ENCODE results near the gene DDX1.

DDX1 gene

DNA sequence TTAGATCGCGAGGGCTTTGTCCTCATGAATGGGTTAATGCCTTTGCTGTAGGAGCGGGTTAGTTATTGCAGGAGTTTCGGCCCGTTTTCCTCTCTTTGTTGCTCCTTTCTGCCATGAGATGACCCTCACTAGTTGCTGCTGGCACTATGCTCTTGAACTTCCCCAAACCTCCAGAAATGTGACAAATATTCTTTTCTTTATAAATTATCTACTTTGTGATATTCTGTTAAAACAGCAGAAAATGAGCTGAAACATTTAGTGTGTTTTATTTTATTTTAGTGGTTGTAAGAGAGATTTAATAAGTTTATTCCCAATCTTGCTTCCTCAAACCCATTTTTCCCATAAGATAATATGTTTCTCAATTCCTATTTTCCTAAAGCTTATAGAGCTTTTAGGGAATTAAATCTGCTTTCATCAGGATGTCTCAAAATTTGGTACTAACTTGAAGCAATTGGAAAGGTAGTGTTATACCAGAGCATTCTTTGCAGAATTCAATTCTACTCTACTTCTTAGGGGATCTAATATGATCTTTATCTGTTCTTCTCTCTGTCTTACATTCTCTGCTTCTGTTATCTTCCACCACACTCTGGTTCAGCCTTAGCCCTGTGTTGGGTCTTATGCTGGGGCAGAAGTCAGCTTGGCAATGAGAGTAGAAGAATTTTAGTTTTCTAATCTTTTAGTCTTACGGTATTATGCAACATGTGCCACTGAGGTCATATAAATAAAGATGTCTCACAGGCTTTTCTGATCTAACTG lies 23.1 kb downstream of the DDX1 start:
- WGBS (ENCODE audit: insufficient coverage), result 97% methylated on average over 5 of the region's 6 CpGs
- Histone ChIP-seq H3K9me3 (ENCODE audit: control extremely low read depth in 1 of 5, control insufficient read depth in 4 of 5, insufficient read depth in 2 of 5, low read depth in 1 of 5, low read length in 4 of 5) (no peaks in the 10 kb centered on the region), H3K27ac (ENCODE audit: insufficient read depth in 1 of 2, low read depth in 1 of 2, low read length in 2 of 2, poor library complexity in 1 of 2, severe bottlenecking in 2 of 2) (peak overlapping the region in 1 of 2 experiments; percentile 40), H3K36me3 (ENCODE audit: control insufficient read depth in 4 of 4, insufficient read depth in 4 of 4, low read length in 3 of 4) (peaks cover 15 to 54% (median 36%) of the 10 kb centered on the region in 4 experiments), H3K27me3 (replicated peaks in 2 of 5; ENCODE audit: control insufficient read depth in 4 of 5, insufficient read depth in 5 of 5, low read length in 4 of 5) (no peaks in the 10 kb centered on the region), H3K4me1 (ENCODE audit: control extremely low read depth in 1 of 4, control insufficient read depth in 4 of 4, insufficient read depth in 4 of 4, low read length in 3 of 4) (no peaks in the 10 kb centered on the region), H3K4me3 (ENCODE audit: control insufficient read depth in 1 of 7, extremely low read depth in 1 of 7, insufficient read depth in 4 of 7, low read depth in 2 of 7, low read length in 6 of 7) (no peak overlapping the region)
- CTCF ChIA-PET, result no interaction called here
- POLR2A ChIA-PET, result no interaction called here
- peak in 2 of 3 donors; percentile 9 to 26 for DNase-seq

DNA sequence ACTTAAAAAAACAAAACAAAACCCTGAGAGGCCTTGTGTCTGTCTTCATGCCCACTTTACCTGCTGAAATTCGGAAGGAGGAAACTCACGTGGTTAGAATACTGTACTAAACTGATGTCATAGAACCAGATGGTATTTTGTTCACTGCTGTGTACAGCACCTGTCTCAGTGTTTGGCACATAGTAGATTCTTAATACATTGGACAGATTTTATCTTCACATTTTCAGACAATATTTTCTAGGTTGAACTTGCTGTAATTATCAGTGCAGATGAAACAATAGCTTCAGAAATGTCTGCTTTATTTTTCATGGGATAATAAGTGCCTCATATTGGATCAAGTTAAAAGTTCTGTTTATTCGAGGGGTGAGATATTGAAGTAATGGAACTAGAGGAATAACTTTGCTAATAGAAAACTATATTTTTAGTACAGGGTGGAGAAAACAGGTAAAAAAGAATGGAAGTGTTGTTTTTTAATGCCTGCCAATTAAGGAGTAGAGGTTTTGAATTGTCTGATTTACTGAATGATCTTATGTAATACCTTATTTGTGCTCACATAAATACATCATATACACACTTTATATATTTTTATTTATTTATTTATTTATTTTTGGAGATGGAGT lies 23.7 kb downstream of the DDX1 start:
- no peak overlapping the region for H3K4me3 ChIP-seq (ENCODE audit: control insufficient read depth in 1 of 7, extremely low read depth in 1 of 7, insufficient read depth in 4 of 7, low read depth in 2 of 7, low read length in 6 of 7)
- DNase-seq, result no peak
- H3K27ac ChIP-seq (ENCODE audit: insufficient read depth in 1 of 2, low read depth in 1 of 2, low read length in 2 of 2, poor library complexity in 1 of 2, severe bottlenecking in 2 of 2), result no peak overlapping the region
- no peaks in the 10 kb centered on the region for H3K4me1 ChIP-seq (ENCODE audit: control extremely low read depth in 1 of 4, control insufficient read depth in 4 of 4, insufficient read depth in 4 of 4, low read length in 3 of 4)
- H3K27me3 ChIP-seq (replicated peaks in 2 of 5; ENCODE audit: control insufficient read depth in 4 of 5, insufficient read depth in 5 of 5, low read length in 4 of 5), result no peaks in the 10 kb centered on the region
- CTCF ChIA-PET, result no interaction called here
- no peaks in the 10 kb centered on the region for H3K9me3 ChIP-seq (ENCODE audit: control extremely low read depth in 1 of 5, control insufficient read depth in 4 of 5, insufficient read depth in 2 of 5, low read depth in 1 of 5, low read length in 4 of 5)
- 100% methylated on average over 1 of the region's 3 CpGs for whole genome bisulfite sequencing (ENCODE audit: insufficient coverage)
- POLR2A ChIA-PET, result no interaction called here
- peaks cover 20 to 54% (median 33%) of the 10 kb centered on the region in 4 experiments for H3K36me3 ChIP-seq (ENCODE audit: control insufficient read depth in 4 of 4, insufficient read depth in 4 of 4, low read length in 3 of 4)

GRCh38 chr2:15616429-15616828 lies 24.8 kb downstream of the DDX1 start:
- POLR2A ChIA-PET, result no interaction called here
- no peak for DNase-seq
- WGBS (ENCODE audit: insufficient coverage), result no CpG with 5 or more reads among the region's 4 CpGs

GRCh38 chr2:15616850-15617777 lies 25.4 kb downstream of the DDX1 start:
- ChIA-PET POLR2A (interaction anchor here (0.7 kb wide), 1 partner anchor 16 kb away, joined by 3 read pairs; no protein-coding TSS in a partner anchor), CTCF (no interaction called here)
- H3K27ac ChIP-seq (ENCODE audit: insufficient read depth in 1 of 2, low read depth in 1 of 2, low read length in 2 of 2, poor library complexity in 1 of 2, severe bottlenecking in 2 of 2), result no peak overlapping the region
- no peak overlapping the region for H3K4me3 ChIP-seq (ENCODE audit: control insufficient read depth in 1 of 7, extremely low read depth in 1 of 7, insufficient read depth in 4 of 7, low read depth in 2 of 7, low read length in 6 of 7)
- no peaks in the 10 kb centered on the region for H3K9me3 ChIP-seq (ENCODE audit: control extremely low read depth in 1 of 5, control insufficient read depth in 4 of 5, insufficient read depth in 2 of 5, low read depth in 1 of 5, low read length in 4 of 5)
- H3K4me1 ChIP-seq (ENCODE audit: control extremely low read depth in 1 of 4, control insufficient read depth in 4 of 4, insufficient read depth in 4 of 4, low read length in 3 of 4), result no peaks in the 10 kb centered on the region
- H3K36me3 ChIP-seq (ENCODE audit: control insufficient read depth in 4 of 4, insufficient read depth in 4 of 4, low read length in 3 of 4), result peaks cover 19 to 60% (median 41%) of the 10 kb centered on the region in 4 experiments
- 86% methylated on average over 1 of the region's 3 CpGs for WGBS (ENCODE audit: insufficient coverage)
- H3K27me3 ChIP-seq (replicated peaks in 2 of 5; ENCODE audit: control insufficient read depth in 4 of 5, insufficient read depth in 5 of 5, low read length in 4 of 5), result no peaks in the 10 kb centered on the region
- DNase-seq, result no peak

More at GRCh38 chr2:15616429-15616828, 24.8 kb downstream of the DDX1 start:
- no peaks in the 10 kb centered on the region for H3K4me1 ChIP-seq (ENCODE audit: control extremely low read depth in 1 of 4, control insufficient read depth in 4 of 4, insufficient read depth in 4 of 4, low read length in 3 of 4)
- H3K9me3 ChIP-seq (ENCODE audit: control extremely low read depth in 1 of 5, control insufficient read depth in 4 of 5, insufficient read depth in 2 of 5, low read depth in 1 of 5, low read length in 4 of 5), result no peaks in the 10 kb centered on the region
- CTCF ChIA-PET, result no interaction called here
- H3K36me3 ChIP-seq (ENCODE audit: control insufficient read depth in 4 of 4, insufficient read depth in 4 of 4, low read length in 3 of 4), result peaks cover 19 to 54% (median 36%) of the 10 kb centered on the region in 4 experiments
- H3K27ac ChIP-seq (ENCODE audit: insufficient read depth in 1 of 2, low read depth in 1 of 2, low read length in 2 of 2, poor library complexity in 1 of 2, severe bottlenecking in 2 of 2), result no peak overlapping the region
- H3K4me3 ChIP-seq (ENCODE audit: control insufficient read depth in 1 of 7, extremely low read depth in 1 of 7, insufficient read depth in 4 of 7, low read depth in 2 of 7, low read length in 6 of 7), result no peak overlapping the region
- no peaks in the 10 kb centered on the region for H3K27me3 ChIP-seq (replicated peaks in 2 of 5; ENCODE audit: control insufficient read depth in 4 of 5, insufficient read depth in 5 of 5, low read length in 4 of 5)

GRCh38 chr2:15617778-15618448 lies 26.2 kb downstream of the DDX1 start:
- Histone ChIP-seq H3K4me1 (ENCODE audit: control extremely low read depth in 1 of 4, control insufficient read depth in 4 of 4, insufficient read depth in 4 of 4, low read length in 3 of 4) (no peaks in the 10 kb centered on the region), H3K4me3 (ENCODE audit: control insufficient read depth in 1 of 7, extremely low read depth in 1 of 7, insufficient read depth in 4 of 7, low read depth in 2 of 7, low read length in 6 of 7) (no peak overlapping the region), H3K27ac (ENCODE audit: insufficient read depth in 1 of 2, low read depth in 1 of 2, low read length in 2 of 2, poor library complexity in 1 of 2, severe bottlenecking in 2 of 2) (no peak overlapping the region), H3K27me3 (replicated peaks in 2 of 5; ENCODE audit: control insufficient read depth in 4 of 5, insufficient read depth in 5 of 5, low read length in 4 of 5) (no peaks in the 10 kb centered on the region), H3K36me3 (ENCODE audit: control insufficient read depth in 4 of 4, insufficient read depth in 4 of 4, low read length in 3 of 4) (peaks cover 19 to 68% (median 45%) of the 10 kb centered on the region in 4 experiments), H3K9me3 (ENCODE audit: control extremely low read depth in 1 of 5, control insufficient read depth in 4 of 5, insufficient read depth in 2 of 5, low read depth in 1 of 5, low read length in 4 of 5) (no peaks in the 10 kb centered on the region)
- no peak for DNase-seq
- POLR2A ChIA-PET, result no interaction called here
- CTCF ChIA-PET, result no interaction called here
- WGBS (ENCODE audit: insufficient coverage), result 100% methylated on average over 1 of the region's 4 CpGs

- ChIA-PET POLR2A (no interaction called here), CTCF (no interaction called here)
- Histone ChIP-seq H3K4me3 (ENCODE audit: control insufficient read depth in 1 of 7, extremely low read depth in 1 of 7, insufficient read depth in 4 of 7, low read depth in 2 of 7, low read length in 6 of 7) (no peak overlapping the region), H3K27me3 (replicated peaks in 2 of 5; ENCODE audit: control insufficient read depth in 4 of 5, insufficient read depth in 5 of 5, low read length in 4 of 5) (no peaks in the 10 kb centered on the region), H3K36me3 (ENCODE audit: control insufficient read depth in 4 of 4, insufficient read depth in 4 of 4, low read length in 3 of 4) (peaks cover 20 to 70% (median 44%) of the 10 kb centered on the region in 4 experiments), H3K27ac (ENCODE audit: insufficient read depth in 1 of 2, low read depth in 1 of 2, low read length in 2 of 2, poor library complexity in 1 of 2, severe bottlenecking in 2 of 2) (no peak overlapping the region), H3K4me1 (ENCODE audit: control extremely low read depth in 1 of 4, control insufficient read depth in 4 of 4, insufficient read depth in 4 of 4, low read length in 3 of 4) (no peaks in the 10 kb centered on the region), H3K9me3 (ENCODE audit: control extremely low read depth in 1 of 5, control insufficient read depth in 4 of 5, insufficient read depth in 2 of 5, low read depth in 1 of 5, low read length in 4 of 5) (no peaks in the 10 kb centered on the region)
- no peak for DNase-seq
- WGBS (ENCODE audit: insufficient coverage), result 94% methylated on average over 14 of the region's 16 CpGs
These were observed 26.8 kb downstream of the DDX1 start for GRCh38 chr2:15618449-15618855.
